Fibroblast of gingiva (primary cell): ENCODE measurements around the gene SEPTIN8.

ENCODE experiments used
- DNase-seq: peaks from one replicate; pipeline ENCODE4 v3.0.0-alpha.2; 2011; ENCODE audit warnings: low read depth

The SEPTIN8 gene

GRCh38 chr5:132747616-132748440 is 29.2 kb downstream of the SEPTIN8 start:
- no peak for DNase-seq

- no peak for DNase-seq
Observed at GRCh38 chr5:132746954-132747615, 30.0 kb downstream of the SEPTIN8 start, which contains the start of gene CCNI2. CCNI2 (plus strand) TSS chr5:132747426; CDS start chr5:132747496, 70 bp downstream.

DNA sequence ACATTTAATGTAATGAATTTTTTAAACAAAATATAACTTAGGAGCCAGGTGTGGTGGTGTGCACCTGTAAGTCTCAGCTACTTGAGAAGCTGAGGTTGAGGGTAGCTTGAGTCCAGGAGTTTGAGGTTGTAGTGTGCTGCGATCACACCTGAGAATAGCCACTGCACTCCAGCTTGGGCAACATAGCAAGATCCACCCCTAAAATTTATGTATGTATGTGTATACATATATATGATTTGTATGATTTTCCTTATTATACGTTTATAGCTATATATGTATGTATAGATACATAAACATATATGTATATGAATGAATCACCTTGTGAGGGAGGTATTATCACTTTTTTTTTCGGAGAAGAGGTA is 30.5 kb downstream of the SEPTIN8 start:
- no peak for DNase-seq

DNA sequence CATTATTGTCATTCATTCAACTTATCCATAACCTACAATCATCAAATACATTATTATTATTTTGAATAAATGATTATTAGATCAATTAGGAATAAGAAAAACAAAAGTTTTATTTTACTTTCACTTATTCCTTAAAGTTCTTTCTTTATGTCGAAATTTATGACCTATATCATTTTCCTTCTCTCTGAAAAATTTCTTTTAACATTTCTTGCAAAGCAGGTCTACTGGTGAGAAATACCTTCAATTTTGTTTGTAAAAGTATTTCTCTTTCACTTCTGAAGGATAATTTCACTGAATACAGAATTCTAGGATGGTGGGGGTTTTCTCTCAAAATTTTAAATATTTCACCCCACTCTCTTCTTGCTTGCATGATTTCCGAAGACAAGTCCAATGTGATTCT is 32.4 kb downstream of the SEPTIN8 start:
- DNase-seq: no peak

DNA sequence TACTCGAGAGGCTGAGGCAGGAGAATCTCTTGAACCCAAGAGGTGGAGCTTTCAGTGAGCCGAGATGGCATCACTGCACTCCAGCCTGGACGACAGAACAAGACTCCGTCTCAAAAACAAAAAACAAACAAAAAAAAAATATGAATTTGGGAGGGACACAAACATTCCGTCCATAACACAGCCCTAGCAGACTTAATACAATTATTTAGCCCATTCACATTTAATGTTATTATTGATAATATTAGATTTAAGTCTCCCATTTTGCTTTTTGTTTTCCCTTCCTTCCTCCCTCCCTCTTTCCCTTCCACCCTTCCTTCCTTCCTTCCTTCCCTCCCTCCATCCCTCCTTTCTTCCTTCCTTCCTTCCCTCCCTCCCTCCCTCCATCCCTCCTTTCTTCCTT is 34.4 kb downstream of the SEPTIN8 start:
- DNase-seq: no peak

GRCh38 chr5:132742158-132742557 is 34.9 kb downstream of the SEPTIN8 start:
- DNase-seq: no peak

DNA sequence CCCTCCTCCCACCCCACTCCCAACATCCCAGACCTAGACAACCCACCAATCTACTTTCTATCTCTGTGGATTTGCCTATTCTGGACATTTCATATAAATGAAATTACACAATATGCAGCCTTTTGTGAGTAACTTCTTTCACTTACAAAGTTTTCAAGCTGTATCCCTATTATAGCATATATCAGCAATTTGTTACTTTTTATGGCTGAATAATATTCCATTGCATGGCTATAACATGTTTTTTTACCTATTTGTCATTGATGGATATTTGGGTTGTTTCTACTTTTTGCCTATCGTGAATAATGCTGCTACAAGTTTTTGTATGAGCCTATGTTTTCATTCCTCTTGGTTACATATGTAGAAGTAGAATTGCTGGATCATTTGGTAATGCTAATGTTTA is 37.8 kb downstream of the SEPTIN8 start:
- DNase-seq: no peak

GRCh38 chr5:132737982-132738681 is 38.9 kb downstream of the SEPTIN8 start:
- DNase-seq: no peak

- DNase-seq: peak; percentile 90
Observed at GRCh38 chr5:132736853-132737833, 39.9 kb downstream of the SEPTIN8 start, which contains the start of gene KIF3A. KIF3A (minus strand) TSS chr5:132737546; CDS start chr5:132737419, 127 bp downstream.

DNA sequence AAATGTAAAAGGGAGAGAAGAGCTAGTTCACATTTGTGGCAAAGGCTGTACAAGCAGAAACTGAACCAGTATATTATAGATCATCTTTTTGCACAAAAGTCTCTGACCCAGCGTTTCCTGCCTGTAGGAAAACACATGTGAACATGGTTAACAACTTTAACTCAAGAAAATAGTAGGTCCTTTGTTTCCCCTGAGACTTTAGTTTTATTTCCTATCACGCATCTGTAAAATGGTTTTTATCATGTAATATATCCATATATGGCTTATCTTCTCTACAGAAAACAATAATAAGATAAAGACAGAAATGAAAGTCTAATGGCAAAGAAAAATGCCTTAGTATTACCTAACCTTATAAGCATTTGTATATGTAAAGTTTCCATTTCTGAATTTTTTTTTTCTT is 42.4 kb downstream of the SEPTIN8 start:
- DNase-seq: no peak

GRCh38 chr5:132733499-132734148 is 43.4 kb downstream of the SEPTIN8 start:
- DNase-seq: no peak

DNA sequence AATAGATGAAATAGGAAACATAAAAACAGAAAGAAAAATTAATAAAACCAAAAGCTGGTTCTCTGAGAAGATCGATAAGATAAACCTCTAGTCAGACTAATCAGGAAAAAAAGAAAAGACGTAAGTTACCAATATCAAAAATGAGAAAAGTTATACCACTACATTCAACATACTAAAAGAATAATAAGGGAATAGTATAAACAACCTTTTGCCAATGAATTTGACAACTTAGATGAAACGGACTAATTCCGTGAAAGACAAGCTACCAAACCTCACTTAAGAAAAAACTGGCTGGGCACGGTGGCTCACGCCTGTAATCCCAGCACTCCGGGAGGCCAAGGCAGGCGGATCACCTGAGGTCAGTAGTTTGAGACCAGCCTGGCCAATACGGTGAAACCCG is 47.1 kb downstream of the SEPTIN8 start:
- no peak for DNase-seq

DNA sequence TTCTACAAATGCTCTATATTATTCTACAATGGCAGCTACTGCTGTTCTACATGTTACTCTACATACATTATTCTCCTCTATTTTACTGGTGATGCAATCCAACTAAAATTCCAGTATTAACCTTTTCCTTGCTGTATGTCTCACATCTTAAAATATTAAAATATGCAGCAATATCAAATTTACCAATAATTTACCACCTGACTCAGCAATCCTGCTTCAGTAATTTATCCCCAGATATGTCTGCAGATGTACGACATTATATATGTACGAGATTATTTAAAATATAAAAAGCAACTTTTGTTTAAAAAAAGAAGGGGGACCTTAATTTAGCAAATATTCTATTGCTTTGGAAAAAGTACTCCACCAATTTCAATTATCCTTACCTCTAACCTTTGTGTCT is 51.3 kb downstream of the SEPTIN8 start:
- DNase-seq: no peak

- DNase-seq: no peak
Observed at GRCh38 chr5:132718544-132719312, 58.3 kb downstream of the SEPTIN8 start.

DNA sequence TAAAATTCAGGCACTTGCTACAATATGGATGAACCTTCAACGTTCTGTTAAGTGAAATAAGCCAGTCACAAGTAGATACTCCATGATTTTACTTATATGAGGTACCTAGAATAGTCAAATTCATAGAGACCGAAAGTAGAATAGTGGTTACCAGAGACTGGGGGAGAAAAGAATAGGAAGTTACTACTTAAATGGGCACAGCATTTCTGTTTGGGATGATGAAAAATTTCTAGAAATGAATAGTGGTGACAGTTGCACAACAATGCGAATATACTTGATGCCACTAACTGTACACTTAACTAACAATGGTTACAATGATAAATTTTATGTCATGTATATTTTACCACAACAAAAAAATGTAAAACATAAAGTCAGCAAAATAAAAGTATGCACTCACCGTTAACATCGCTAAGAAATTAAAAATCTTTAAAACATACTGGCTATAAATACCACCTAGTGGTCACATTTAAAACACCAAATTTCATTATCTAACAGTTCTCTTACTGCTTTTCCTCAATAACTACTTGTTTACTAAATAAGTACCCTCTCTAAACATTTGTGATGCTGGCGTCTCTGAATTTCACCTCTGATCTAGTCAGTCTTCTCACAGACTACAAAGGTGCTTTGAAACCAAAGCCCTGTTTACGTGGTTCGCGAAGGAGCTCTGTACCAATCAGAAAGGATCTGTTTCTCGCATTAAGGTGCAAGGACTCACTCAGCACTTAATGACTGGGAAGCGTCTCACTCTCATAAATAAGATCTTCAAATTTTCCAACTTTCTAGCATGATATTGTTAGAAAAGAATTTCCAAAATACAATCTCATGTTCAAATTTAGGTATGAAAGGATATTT is 62.4 kb downstream of the SEPTIN8 start:
- no peak for DNase-seq

GRCh38 chr5:132708645-132709044 is 68.4 kb downstream of the SEPTIN8 start:
- DNase-seq: no peak

GRCh38 chr5:132704875-132705274 is 72.2 kb downstream of the SEPTIN8 start:
- DNase-seq: no peak
